PC-3 (cell line): ENCODE measurements around the gene IRF8.

Experiments
- EZH2 ChIP-seq: fragments of 300-600 bp; sonication (generic); IDR thresholded peaks from one replicate; pipeline ENCODE4 v1.6.1; 2017; ENCODE audit warnings: antibody characterized with exemption, mild to moderate bottlenecking, low read length; ENCODE audit not compliant: unreplicated experiment
- TF ChIP-seq, protein P1 (sequence below): fragments of 300-600 bp; sonication (generic); conservative IDR thresholded peaks from 2 replicates; pipeline ENCODE4 v1.5.1; 2017; ENCODE audit warnings: antibody characterized with exemption, low read depth, mild to moderate bottlenecking, low read length

DNA sequence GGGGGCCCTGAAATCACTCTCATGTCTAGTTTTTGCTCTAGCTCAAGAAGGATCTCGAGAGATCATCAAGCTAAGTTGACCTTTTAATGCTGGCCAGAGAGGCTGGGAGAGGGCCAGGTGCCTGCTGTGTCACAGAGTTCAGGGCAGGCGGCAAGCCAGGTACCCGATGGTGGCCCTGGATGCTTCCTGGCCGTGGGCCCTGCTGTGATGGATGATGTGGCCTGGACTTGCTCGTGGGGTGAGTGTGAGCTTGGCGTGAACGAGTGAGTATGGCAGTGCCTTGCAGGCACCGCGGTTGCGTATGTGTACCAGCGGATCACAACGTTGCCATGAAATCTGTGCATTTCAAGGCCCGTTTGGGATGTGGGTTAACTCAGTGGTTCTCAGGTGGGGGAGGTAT lies 7.4 kb downstream of the IRF8 start:
- TF ChIP-seq, protein P1, sequence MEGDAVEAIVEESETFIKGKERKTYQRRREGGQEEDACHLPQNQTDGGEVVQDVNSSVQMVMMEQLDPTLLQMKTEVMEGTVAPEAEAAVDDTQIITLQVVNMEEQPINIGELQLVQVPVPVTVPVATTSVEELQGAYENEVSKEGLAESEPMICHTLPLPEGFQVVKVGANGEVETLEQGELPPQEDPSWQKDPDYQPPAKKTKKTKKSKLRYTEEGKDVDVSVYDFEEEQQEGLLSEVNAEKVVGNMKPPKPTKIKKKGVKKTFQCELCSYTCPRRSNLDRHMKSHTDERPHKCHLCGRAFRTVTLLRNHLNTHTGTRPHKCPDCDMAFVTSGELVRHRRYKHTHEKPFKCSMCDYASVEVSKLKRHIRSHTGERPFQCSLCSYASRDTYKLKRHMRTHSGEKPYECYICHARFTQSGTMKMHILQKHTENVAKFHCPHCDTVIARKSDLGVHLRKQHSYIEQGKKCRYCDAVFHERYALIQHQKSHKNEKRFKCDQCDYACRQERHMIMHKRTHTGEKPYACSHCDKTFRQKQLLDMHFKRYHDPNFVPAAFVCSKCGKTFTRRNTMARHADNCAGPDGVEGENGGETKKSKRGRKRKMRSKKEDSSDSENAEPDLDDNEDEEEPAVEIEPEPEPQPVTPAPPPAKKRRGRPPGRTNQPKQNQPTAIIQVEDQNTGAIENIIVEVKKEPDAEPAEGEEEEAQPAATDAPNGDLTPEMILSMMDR: no peak
- TF ChIP-seq EZH2: no peak
